ENCODE results near the gene DES. TPM values are rescaled to one million over a fixed set of nuclear protein-coding genes. Genes with fewer than 3 reads are reported as not detected.
A peak's percentile ranks its signal among the peaks of the same experiment; 100 is the strongest.

The DES gene
- total and polyA plus RNA-seq, 2 of the 13 experiments (the other 11 are each of a cell fraction or from before 2014, with no cell fraction given), result not detected

- TF ChIP-seq NCOR1 (IDR thresholded peaks at IDR 0.05; ENCODE audit: borderline replicate concordance, low read length), result peak; percentile 74
- 0 out of 2 replicates have a peak, but pooled peaks have one; percentile 52 for TF ChIP-seq ZNF703 (CRISPR knock-in tag; IDR thresholded peaks at IDR 0.05; ENCODE audit: borderline replicate concordance)
- no peak for TF ChIP-seq TOE1 (CRISPR knock-in tag; IDR thresholded peaks at IDR 0.05)
- TF ChIP-seq ZMYM3 (CRISPR knock-in tag; IDR thresholded peaks at IDR 0.05), result no peak
- peak; percentile 69 for TF ChIP-seq HDAC1 (CRISPR knock-in tag; IDR thresholded peaks at IDR 0.05)
- TF ChIP-seq ZNF780A (CRISPR knock-in tag; IDR thresholded peaks at IDR 0.05), result no peak
- peak; percentile 15; the same call in 1 of the 2 replicates for TF ChIP-seq NCOA2 (CRISPR knock-in tag; IDR thresholded peaks at IDR 0.05)
- TF ChIP-seq EP300 (IDR thresholded peaks at IDR 0.05; ENCODE audit: low read depth in 2 of 2, low read length in 2 of 2), result no peak; a peak in 1 of 4 replicates
- peak; percentile 25; the same call in 1 of the 2 replicates for TF ChIP-seq EP300 (CRISPR knock-in tag; IDR thresholded peaks at IDR 0.05; ENCODE audit: borderline replicate concordance)
Observed at GRCh38 chr2:219387306-219388120, 30.7 kb upstream of the DES start, which contains the start of gene DNPEP (continued).

- H3K9me3 ChIP-seq (ENCODE audit: low read length), result no peaks in the 10 kb centered on the region
- H3K79me2 ChIP-seq (ENCODE audit: insufficient read depth, low read length), result peaks cover 12% of the 10 kb centered on the region
- ChIA-PET CTCF (ENCODE audit: low intra/inter-chr PET ratio, low total read pairs) (no interaction called here), POLR2A (interaction anchor here (0.6 to 2.8 kb wide), 47 partner anchors 10 to 1118 kb away, joined by 3 to 29 read pairs (median 5); partner anchors contain the start of genes AAMP, ANKZF1, ATG9A and BCS1L)
- ATAC-seq, result peak; percentile 74
- H3K4me2 ChIP-seq (ENCODE audit: low read depth, low read length), result peak overlapping the region; percentile 97
- in situ Hi-C loops (cut with HindIII; ENCODE audit: extremely low pct_ligation_motif_present, low pct_unique_long_range_greater_than_20kb), result no loop called here
- H3K4me3 ChIP-seq (replicated peaks in 1 of 3; ENCODE audit: insufficient read depth in 1 of 3, low read depth in 2 of 3, low read length in 3 of 3), result peak overlapping the region; percentile 53 to 70 (median 68)
- H2AFZ ChIP-seq (ENCODE audit: low read length), result peak overlapping the region; percentile 99
- peak; percentile 87 for DNase-seq (ENCODE audit: low spot score)
- peaks cover 4% of the 10 kb centered on the region; the same call in 1 of the 2 replicates for H4K20me1 ChIP-seq (ENCODE audit: insufficient read depth, low read length)
- FAIRE-seq, result peak; percentile 4
- peaks cover 30% of the 10 kb centered on the region for H3K4me1 ChIP-seq (ENCODE audit: insufficient read depth, low read length)
- intact Hi-C loops (cut with micrococcal nuclease; ENCODE audit: unreplicated experiment), result loop anchor here (1.0 to 5.0 kb wide), 3 partner anchors 109 to 209 kb away; partner anchors contain the start of genes GMPPA, STK11IP and TMEM198
- H3K9ac ChIP-seq (ENCODE audit: insufficient read depth, low read depth, low read length), result peak overlapping the region; percentile 62
- no TSS peak for BruUV-seq (replicated peaks)
- 1% methylated on average over 77 of the region's 78 CpGs for WGBS (ENCODE audit: low lambda C conversion rate)
- H3K27ac ChIP-seq (ENCODE audit: extremely low read length, insufficient read depth, low read length), result peak overlapping the region; percentile 68
- H3K27me3 ChIP-seq (ENCODE audit: control insufficient read depth in 1 of 2, insufficient read depth in 2 of 2, low read length in 2 of 2), result no peaks in the 10 kb centered on the region; a peak in 1 of 5 replicates
- H3K36me3 ChIP-seq (replicated peaks in 1 of 2; ENCODE audit: control insufficient read depth in 1 of 2, insufficient read depth in 2 of 2, low read length in 2 of 2), result peaks cover 22 to 29% of the 10 kb centered on the region in 2 experiments
- TF ChIP-seq RFX3 (CRISPR knock-in tag; IDR thresholded peaks at IDR 0.05) (no peak), ZNF225 (CRISPR knock-in tag; IDR thresholded peaks at IDR 0.05) (0 out of 2 replicates have a peak, but pooled peaks have one; percentile 56), MXI1 (IDR thresholded peaks at IDR 0.05; ENCODE audit: borderline replicate concordance, low read depth, low read length) (peak; percentile 87; the same call in 1 of the 3 replicates), ZFP37 (CRISPR knock-in tag; IDR thresholded peaks at IDR 0.05; ENCODE audit: borderline replicate concordance) (no peak), AFF4 (CRISPR knock-in tag; IDR thresholded peaks at IDR 0.05) (no peak), HES4 (CRISPR knock-in tag; IDR thresholded peaks at IDR 0.05; ENCODE audit: borderline replicate concordance) (no peak), ZNF839 (CRISPR knock-in tag; IDR thresholded peaks at IDR 0.05; ENCODE audit: borderline replicate concordance) (peak; percentile 81; the same call in 1 of the 2 replicates), KLF13 (CRISPR knock-in tag; IDR thresholded peaks at IDR 0.05) (no peak)
Observed at GRCh38 chr2:219388121-219388906, 29.9 kb upstream of the DES start.

All from HepG2 (cell line).